Epithelial cell of prostate (primary cell): ENCODE data around the gene STAT5A.
"Not testable (repeated sequence)": the region's sequence is repeated elsewhere in the genome, so short reads cannot be mapped to it uniquely, and the experiment has no call there.

Experiments
- DNase-seq: peaks from one replicate; pipeline ENCODE4 v3.0.0-alpha.2; 2011; ENCODE audit warnings: low read depth, low spot score
- H3K27ac ChIP-seq: fragments of 450-650 bp; 2 replicates; pipeline ENCODE4 v1.5.1; 2017; ENCODE audit warnings: mild to moderate bottlenecking

STAT5A gene

DNA sequence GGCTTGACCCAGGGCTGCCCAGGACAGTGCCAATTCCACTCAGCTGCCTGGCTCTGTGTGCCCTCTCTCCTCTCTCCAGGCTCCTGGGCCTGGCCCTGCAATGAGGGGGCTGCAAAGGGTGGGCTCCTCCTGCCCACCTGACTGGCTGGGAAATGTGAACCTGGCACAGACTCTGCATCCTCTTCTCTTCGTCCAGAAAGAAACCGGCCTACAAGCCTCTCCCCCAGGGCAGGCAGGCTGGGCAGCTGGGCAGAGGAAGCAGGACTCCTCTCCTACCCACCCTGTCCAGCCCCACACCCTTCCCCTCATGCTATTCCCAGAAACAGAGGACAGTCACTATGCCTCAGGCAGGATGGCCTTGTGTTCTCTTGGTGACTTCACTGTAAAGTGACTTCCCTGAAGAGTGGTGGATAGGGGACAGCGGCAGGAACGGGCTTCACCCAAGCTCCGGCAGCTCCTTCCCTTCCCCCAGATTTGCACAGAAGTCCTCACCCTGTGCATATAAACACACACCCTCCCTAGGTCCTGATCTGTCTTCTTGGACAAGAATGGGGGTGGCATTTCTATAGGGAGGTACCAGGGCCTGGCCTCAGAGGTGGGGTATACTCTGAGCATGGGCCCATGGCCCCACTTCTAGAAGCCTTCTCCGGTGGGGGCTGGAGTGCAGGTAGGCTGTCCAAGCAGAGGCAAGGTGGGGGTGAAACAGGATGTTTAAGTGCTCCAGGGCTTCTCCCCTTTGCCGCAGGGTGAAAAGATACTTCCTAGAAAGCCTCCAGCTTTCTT is 4.9 kb upstream of the STAT5A start:
- DNase-seq = no peak
- no peak overlapping the region for H3K27ac ChIP-seq

DNA sequence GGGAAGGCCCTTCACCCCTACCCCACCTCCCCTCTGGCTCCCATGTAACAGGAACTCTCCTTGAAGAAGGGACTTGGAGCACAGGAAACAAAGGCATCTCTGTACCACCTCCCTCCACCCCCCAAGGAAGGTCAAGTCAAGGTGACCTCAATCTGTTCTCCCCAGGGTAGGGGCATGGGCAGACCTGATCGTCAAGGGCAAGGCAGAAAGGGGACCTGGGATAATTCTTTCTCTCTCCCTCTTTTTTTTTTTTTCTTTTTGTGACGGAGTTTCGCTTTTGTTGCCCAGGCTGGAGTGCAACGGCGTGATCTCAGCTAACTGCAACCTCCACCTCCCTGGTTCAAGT is 4.3 kb upstream of the STAT5A start:
- no peak for DNase-seq
- H3K27ac ChIP-seq = no peak overlapping the region

DNA sequence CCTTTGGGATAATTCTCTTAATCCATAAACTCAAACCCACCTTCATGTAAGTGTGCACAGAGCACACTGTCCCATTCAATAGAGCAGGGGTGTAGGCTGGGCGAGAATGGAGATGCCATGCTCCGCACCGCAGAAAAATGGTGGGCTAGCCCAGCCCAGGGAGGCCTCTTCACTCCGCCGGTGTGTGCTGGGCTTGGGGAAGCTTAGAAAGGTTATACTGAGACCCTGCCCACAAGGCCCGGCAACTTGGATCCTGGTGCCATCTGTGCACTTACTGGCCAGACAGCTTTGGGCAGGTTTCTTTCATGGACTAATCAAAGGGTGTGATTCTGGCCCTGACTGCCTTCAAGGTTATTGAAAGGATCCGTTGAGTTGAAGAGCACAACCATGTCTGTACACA is 3.7 kb upstream of the STAT5A start:
- DNase-seq = no peak
- no peak overlapping the region for H3K27ac ChIP-seq

DNA sequence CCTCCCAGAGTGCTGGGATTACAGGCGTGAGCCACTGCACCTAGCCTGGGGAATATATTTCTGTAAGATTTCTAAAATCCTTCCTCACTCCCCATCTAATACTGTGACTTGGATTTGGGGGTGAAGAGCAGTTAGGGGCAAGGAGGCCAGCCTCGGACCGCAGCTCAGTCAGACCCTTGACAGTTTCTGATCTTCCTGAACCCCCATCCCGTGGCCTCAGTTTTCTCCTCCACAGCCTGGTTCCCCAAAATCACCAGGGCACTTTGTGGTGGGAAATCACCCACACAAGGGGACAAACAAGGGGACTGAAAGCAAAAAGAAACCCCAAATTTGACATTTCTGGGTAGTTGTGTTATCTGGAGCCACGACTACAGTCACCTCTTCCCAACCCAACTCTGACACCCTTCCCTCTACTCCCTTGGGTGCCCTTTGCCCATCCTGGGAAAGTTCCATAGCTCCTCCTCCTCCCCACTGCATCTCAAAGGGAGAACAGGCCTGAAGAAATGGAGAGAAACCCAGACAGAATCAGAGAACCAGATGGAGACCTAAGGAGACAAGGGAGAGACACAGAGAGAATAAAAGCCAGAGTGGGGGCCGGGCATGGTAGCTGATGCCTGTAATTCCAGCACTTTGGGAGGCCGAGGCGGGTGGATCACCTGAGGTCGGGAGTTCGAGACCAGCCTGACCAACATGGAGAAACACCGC is 2.8 kb upstream of the STAT5A start:
- no peak for DNase-seq
- no peak overlapping the region for H3K27ac ChIP-seq

DNA sequence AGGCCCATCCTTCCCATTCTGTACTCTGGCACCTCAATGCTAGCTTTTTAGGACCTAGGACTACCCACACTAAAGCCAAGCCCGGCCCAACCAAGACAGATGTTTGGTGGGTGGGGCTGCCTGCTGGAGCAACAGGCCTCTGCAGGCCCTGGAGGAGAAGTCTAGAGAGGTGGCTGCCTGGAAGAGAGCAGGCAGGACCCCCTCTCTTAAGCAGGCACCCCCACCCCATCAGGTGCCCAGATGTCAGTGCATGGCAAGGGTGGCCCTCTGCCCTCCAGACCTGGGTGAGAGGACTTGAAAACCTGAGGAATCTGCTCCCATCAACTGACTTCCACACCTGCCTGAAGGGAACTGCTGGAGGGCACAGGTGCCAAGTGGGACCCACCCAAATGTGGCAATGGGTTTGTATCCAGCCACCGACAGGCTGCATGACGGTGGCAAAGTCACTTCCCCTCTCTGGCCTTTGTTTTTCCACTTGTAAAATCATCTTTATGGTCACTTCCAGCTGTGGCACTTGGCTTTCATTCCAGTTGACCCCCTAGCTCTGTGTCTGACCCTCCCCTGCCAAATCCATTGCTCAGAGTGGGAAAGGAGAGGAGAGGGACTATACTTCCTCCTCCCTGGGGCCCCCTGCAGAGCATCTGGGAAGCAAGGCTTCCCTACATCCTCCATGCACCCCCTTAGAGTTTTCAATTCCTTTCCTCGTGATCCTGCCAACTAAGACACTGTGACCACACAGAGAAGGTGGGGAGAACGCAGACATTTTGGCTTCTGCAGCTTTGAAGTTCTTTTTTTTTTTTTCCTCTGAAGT is 1.7 kb upstream of the STAT5A start:
- no peak for DNase-seq

DNA sequence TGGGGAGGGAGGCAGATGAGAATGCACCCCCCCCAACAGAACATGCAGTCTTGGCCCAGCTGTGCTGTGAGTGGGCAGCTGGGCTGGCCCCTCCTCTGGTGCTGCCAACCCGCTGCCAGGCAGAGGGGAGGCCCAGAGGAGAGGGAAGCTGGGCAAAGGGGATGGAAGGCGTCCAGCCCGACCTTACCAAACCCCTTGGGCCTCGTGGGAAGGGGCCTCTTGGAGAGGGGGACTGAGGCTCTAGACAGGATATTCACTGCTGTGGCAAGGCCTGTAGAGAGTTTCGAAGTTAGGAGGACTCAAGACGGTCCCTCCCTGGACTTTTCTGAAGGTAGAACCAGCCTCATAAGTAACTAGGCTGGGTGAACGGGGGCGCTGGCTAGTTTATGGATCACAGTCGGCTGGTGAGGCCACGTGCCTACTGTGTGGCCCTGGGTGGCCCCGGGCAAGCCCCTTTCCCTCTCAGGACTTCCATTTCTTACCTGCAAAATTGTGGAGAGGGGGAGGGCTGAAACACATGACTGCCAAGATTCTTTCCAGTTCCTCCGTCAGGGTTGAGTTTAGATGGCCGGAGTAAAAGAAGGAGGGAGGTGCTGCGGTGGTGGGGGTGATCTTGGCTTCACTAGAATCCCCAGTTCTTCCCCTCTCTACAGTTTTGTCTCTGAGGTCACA is 857 bp upstream of the STAT5A start:
- H3K27ac ChIP-seq = no peak overlapping the region
- DNase-seq = no peak

More for the DNA sequence above, 1.7 kb upstream of the STAT5A start:
- H3K27ac ChIP-seq = no peak overlapping the region

DNA sequence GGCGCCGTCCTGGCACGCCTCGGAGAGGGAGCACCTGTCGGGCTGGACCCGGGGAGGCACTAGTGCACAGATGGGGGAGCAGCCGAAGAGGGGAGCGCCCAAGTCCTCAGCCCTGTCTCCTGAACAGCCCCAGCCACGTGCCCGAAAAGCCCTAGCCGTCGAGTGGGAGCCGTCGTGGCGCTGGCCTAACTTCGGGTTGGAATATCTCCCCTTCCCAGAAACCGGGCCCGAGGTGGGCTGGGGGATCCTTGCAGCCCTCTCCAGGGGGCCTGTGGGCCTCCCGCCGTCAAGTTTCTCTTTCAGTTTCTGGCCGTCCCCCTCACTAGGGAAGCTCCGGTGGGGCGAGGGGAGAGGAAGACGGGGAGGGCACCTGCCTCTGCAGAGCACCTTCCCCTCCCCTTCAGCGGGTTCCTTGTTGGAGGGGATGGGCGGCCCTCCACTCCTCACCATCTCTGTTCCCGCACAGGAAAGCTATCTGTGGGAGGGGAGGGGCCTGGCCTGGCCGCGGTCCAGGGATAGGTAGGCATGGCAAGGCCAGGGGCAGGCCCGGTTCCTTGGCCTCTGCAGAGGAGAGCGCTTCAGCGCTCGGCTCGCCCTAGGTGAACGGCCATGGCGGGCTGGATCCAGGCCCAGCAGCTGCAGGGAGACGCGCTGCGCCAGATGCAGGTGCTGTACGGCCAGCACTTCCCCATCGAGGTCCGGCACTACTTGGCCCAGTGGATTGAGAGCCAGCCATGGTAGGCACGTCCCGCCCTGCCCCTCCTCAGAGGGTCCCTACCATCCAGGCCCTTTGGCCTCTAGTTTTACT is 709 bp downstream of the STAT5A start:
- DNase-seq = no peak
- H3K27ac ChIP-seq = no peak overlapping the region

DNA sequence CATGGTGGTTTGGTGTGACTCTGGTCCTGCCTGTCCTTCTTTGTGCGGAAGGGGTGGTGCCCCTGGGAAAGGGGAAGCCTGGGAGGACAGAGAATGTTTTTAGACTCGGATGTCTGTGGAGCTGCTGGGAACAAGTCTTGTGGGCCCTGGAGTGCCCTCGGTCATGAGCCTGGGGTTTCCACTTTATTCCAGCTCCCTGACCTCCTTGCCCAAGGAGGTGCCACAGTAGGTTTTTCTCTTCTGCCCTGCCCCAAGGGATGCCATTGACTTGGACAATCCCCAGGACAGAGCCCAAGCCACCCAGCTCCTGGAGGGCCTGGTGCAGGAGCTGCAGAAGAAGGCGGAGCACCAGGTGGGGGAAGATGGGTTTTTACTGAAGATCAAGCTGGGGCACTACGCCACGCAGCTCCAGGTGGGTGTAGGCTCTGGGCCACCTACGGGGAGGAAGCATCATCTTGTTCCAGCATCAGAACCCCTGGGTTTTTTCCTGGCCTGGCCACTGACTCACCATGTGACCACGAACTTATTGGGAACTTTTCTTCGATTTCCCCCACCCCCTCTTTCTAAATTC is 1.4 kb downstream of the STAT5A start:
- no peak for DNase-seq
- H3K27ac ChIP-seq = no peak overlapping the region

DNA sequence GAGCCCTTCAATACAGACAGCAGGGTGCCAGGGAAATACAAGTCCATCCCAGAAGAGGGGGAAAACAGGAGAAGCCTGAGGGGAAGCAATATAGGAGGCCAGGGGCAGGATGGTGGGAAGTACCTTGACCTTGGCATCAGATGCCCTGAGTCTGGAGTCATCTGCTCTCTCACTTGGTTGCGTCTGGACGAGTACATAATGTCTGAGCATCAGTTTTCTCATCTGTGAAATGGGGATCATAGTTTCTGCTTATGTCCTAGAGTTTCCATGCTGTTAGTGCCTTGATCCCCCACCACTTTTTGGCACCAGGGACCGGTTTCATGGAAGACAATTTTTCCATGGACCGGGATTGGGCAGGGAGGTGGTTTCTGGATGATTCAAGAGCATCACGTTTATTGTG is 2.3 kb downstream of the STAT5A start:
- no peak overlapping the region for H3K27ac ChIP-seq

DNA sequence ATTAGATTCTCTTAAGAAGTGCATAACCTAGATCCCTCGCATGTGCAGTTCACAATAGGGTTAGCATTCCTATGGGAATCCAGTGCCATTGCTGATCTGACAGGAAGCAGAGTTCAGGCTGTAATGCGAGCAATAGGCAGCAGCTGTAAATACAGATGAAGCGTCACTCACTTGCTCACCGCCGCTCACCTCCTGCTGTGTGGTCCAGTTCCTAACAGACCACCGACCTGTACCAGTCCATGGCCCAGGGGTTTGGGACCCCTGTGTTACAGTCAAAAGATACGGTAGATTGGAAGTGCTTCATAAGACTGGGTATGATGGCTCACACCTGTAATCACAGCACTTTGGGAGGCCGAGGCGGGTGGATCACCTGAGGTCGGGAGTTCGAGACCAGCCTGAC is 2.8 kb downstream of the STAT5A start:
- no peak overlapping the region for H3K27ac ChIP-seq
- no peak for DNase-seq

More for the DNA sequence above, 2.3 kb downstream of the STAT5A start:
- no peak for DNase-seq

DNA sequence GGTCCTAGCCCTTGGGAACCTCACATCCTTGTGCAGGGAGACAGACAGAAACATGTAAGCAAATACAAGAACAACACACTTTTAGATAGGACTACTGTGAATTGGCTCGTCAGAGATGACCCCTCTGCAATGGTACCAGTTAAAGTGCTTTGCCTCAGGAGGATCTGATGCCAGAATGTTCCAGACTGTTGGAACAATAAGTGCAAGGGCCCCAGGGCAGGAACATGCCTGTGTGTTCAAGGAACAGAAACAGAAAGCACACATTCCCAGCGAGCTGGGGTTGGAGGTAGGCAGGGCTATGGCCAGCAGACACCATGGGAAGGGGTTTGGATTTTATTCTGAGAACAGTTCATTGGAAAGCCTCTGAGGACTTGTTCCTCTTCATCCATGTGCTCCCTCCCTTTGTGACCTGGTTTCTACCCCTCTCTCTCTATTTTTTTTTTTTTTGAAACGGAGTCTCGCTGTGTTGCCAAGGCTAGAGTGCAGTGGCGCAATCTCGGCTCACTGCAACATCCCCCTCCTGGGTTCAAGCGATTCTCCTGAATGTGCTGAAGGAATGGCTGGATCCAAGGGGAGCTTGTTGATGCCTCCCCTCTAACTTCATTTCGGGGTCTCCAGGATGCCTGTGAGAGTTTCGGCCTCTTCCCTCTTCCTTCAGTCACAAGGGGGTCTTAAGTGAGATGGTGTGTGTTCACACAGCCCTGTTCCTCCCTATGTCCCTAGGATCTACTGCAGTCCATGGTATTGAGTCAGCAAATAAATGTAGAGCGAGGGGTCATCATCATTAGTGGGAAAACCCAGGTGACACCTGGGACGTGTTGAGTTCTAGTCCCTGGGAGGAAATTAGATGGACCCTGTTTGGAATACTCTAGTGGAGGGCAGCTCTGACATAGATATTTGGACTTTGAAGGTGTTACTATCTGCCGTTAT is 6.4 kb downstream of the STAT5A start:
- H3K27ac ChIP-seq = no peak overlapping the region
- no peak for DNase-seq

DNA sequence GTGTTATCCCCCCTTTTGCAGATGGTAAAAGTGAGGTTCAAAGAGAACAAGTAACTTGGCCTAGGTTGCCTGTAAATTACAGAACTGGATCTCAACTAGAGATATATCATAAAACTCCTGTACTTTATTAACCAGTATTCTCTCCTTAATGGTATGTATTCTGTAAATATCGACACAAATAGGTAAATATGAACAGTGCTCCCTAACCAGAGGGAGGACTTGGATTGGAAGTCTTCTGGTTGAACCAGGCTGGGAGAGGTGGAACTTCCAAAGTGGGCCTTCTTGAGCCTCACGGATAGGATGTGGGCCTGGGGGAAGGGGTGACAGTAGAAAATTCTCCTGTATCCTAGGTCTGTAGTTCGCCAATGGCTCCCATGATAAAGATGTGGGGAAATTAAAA is 7.7 kb downstream of the STAT5A start:
- H3K27ac ChIP-seq = no peak overlapping the region
- no peak for DNase-seq

DNA sequence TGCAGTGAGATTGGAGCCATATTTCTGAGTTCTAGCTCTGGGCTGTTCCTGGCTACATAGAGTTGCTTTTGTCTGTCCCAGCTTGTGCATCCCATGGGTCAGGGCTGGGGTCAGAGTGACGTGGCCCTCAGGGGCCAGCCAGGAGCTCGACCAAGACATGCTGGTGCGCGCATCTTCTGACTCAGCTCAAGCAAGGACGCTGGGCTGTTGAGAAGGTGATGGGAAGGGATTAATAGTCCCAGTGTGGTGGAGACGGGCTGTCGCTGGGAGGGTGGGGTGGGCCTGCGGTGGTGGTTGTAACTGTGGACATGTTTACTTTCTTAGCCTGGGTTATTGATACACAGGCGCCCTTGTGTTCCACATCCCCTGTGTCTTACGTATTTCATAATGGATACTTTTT is 9.5 kb downstream of the STAT5A start:
- not testable (repeated sequence) for DNase-seq, H3K27ac ChIP-seq

DNA sequence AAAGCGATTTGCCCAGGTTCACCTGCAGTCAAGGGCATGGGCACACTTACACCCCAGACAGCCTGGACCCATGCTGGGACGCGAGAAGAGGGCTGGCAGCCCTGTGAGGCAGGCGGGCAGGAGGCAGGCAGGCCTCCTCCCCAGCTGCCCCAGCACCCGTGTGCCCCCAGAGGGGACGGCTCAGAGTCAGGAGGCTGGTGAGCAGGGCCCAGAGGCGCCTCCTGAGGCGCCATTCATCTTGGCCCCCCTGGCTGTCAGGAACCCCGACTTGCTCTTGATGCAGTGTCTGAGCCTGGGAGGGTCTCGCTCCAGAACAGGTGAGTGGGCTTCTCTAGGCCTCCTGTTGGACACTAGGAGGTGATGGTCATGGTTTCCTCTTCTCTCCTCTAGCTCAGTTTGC is 11.1 kb downstream of the STAT5A start:
- not testable (repeated sequence) for H3K27ac ChIP-seq, DNase-seq

DNA sequence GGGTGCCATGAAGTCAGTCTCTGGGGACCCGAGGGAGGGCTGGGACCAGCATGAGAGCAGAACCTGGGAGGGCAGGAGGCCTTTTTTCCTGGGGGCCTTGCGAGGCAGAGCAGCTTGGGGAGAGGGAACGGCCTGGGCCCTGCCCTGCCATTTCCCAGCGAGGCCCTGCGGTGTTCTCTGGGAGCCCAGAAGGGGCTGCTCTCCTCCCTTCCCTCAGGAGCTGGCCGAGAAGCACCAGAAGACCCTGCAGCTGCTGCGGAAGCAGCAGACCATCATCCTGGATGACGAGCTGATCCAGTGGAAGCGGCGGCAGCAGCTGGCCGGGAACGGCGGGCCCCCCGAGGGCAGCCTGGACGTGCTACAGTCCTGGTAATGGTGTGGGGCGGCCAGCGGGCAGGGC is 11.6 kb downstream of the STAT5A start:
- H3K27ac ChIP-seq, DNase-seq: not testable (repeated sequence)

DNA sequence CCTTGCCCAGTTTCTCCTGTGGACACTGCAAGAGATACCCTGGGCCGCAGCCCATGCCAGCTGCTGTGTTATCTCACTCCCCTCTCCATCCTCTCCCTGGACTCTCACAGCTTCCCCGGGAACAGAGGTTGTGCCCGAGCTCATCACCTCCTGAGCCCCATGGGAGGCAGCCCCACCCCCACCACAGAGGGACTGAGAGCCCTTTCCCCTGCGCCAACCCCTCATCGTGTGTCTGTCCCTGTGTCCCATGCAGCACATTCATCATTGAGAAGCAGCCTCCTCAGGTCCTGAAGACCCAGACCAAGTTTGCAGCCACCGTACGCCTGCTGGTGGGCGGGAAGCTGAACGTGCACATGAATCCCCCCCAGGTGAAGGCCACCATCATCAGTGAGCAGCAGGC is 12.7 kb downstream of the STAT5A start:
- no peak for DNase-seq
- no peak overlapping the region for H3K27ac ChIP-seq

DNA sequence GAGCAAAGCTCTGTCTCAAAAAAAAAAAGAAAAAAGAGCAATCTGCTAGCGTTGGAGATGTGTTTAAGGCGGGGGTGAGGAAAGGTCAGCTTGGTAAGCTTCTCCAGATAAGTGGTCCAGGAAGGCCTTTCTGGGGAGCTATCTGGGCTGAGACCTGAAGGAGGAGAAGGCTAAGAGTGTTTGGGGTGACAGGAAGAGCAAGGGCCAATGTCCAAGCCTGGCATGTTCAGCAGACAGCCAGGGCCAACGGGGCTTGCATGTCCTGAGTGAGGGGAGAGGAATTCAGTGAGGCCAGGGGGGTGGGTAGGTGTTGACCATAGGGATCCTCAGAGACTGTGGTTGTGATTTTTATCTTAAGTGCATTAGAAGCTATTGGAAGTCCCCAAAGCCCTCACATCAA is 15.4 kb downstream of the STAT5A start:
- DNase-seq = no peak
- H3K27ac ChIP-seq = no peak overlapping the region
